ENCODE results near the gene MBD1. TPM values are rescaled to one million over a fixed set of nuclear protein-coding genes. Genes with fewer than 3 reads are reported as not detected.

The MBD1 gene
- total and polyA plus RNA-seq, 7 donors, result 25.9 to 93.6 (median 58.9) TPM

DNA sequence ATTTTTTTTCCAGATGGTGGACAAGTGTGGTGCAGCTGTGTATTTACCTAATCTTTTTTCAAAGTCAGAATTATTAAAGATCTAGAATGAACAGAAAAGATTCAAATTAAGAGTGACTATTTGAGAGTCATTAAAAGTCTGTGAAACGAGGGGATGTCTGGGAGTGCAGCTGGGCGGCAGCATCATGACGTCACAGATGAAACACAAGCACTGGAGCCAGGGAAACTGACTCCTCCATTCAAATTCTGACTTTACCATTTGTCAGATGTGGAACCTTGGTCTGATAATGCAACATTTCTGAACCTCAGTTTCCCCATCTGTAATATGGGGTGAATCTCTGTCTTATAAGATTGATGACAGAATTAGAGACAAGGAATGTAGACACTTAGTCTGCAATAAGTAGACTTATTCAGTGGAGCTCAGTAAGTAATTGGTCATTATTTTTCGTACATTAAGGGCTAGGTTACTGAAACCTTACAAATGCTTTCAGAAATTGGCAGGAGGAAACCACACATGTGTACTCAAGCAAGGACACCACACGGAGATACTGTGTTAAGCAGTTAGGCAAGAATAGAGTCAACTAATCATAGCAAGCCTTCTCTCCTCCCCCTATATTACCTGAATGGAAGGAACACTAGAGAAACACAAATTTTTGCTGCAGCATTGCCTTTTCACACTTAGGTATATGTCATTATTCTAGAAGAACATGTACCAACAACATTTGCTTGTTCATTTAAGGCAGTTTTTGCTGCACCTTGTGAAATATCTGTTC, 34.0 kb upstream of the MBD1 start:
- intact Hi-C loops (cut with DNase I), result no loop called here
- Histone ChIP-seq H3K4me3 (no peak overlapping the region), H3K9me3 (no peaks in the 10 kb centered on the region), H3K27me3 (peaks cover 0 to 4% (median 0%) of the 10 kb centered on the region in 3 donors), H3K4me1 (no peaks in the 10 kb centered on the region), H3K27ac (no peak overlapping the region), H3K36me3 (no peaks in the 10 kb centered on the region)
- TF ChIP-seq, protein P1, sequence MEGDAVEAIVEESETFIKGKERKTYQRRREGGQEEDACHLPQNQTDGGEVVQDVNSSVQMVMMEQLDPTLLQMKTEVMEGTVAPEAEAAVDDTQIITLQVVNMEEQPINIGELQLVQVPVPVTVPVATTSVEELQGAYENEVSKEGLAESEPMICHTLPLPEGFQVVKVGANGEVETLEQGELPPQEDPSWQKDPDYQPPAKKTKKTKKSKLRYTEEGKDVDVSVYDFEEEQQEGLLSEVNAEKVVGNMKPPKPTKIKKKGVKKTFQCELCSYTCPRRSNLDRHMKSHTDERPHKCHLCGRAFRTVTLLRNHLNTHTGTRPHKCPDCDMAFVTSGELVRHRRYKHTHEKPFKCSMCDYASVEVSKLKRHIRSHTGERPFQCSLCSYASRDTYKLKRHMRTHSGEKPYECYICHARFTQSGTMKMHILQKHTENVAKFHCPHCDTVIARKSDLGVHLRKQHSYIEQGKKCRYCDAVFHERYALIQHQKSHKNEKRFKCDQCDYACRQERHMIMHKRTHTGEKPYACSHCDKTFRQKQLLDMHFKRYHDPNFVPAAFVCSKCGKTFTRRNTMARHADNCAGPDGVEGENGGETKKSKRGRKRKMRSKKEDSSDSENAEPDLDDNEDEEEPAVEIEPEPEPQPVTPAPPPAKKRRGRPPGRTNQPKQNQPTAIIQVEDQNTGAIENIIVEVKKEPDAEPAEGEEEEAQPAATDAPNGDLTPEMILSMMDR (IDR thresholded peaks at IDR 0.05), result no peak
- DNase-seq, result no peak
- WGBS, 2 donors, result 57 to 68% methylated on average over 5 of the region's 5 CpGs

- Histone ChIP-seq H3K27ac (no peak overlapping the region), H3K9me3 (no peaks in the 10 kb centered on the region), H3K4me3 (no peak overlapping the region), H3K27me3 (peaks cover 0 to 4% (median 0%) of the 10 kb centered on the region in 3 donors), H3K36me3 (no peaks in the 10 kb centered on the region), H3K4me1 (no peaks in the 10 kb centered on the region)
- WGBS, 2 donors, result 17 to 61% methylated on average over 2 of the region's 2 CpGs
- DNase-seq, result no peak
- intact Hi-C loops (cut with DNase I), result loop anchor here (5.0 kb wide), 1 partner anchor 43 kb away; no protein-coding TSS in a partner anchor
- no peak for TF ChIP-seq POLR2AphosphoS5 (IDR thresholded peaks at IDR 0.05)
- TF ChIP-seq, protein P1 (IDR thresholded peaks at IDR 0.05), result no peak
- TF ChIP-seq POLR2A (IDR thresholded peaks at IDR 0.05), result no peak
- TF ChIP-seq EP300 (IDR thresholded peaks at IDR 0.05), result no peak
These were observed 32.6 kb upstream of the MBD1 start for GRCh38 chr18:50313873-50314460.

DNA sequence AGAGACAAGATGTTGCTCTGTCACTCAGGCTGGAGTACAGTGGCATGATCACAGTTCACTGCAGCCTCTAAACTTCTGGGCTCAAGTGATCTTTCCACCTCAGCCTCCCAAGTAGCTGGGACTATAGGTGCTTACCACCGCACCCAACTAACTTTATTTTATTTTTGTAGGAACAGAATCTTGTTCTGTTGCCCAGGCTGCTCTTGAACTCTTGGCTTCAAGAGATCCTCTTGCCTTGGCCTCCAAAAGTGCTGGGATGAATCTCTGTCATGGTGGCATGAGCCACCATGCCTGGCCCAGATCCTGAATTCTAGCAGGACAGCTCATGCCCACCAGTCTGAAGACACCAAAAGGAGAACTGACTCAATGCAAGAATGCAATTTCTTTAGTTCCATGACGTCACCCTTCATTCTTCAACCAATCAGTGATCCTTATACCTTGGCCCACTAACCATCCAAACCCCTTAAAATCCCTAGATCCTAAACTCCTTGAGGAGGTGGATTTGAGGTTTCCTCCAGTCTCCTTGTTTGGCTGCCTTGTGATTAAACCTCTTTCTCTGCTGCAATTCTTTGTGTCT, 31.8 kb upstream of the MBD1 start:
- H3K36me3 ChIP-seq, result no peaks in the 10 kb centered on the region
- WGBS, 2 donors, result 75 to 88% methylated on average over 2 of the region's 2 CpGs
- TF ChIP-seq EP300 (IDR thresholded peaks at IDR 0.05) (no peak), POLR2A (IDR thresholded peaks at IDR 0.05) (no peak), POLR2AphosphoS5 (IDR thresholded peaks at IDR 0.05) (no peak)
- TF ChIP-seq, protein P1 (IDR thresholded peaks at IDR 0.05), result no peak
- intact Hi-C loops (cut with DNase I), result loop anchor here (5.0 kb wide), 1 partner anchor 44 kb away; no protein-coding TSS in a partner anchor
- peaks cover 0 to 4% (median 0%) of the 10 kb centered on the region in 3 donors for H3K27me3 ChIP-seq
- no peak overlapping the region for H3K27ac ChIP-seq
- no peak overlapping the region for H3K4me3 ChIP-seq
- no peak for DNase-seq
- no peaks in the 10 kb centered on the region for H3K9me3 ChIP-seq
- peaks cover 0 to 4% (median 2%) of the 10 kb centered on the region in 4 donors for H3K4me1 ChIP-seq

DNA sequence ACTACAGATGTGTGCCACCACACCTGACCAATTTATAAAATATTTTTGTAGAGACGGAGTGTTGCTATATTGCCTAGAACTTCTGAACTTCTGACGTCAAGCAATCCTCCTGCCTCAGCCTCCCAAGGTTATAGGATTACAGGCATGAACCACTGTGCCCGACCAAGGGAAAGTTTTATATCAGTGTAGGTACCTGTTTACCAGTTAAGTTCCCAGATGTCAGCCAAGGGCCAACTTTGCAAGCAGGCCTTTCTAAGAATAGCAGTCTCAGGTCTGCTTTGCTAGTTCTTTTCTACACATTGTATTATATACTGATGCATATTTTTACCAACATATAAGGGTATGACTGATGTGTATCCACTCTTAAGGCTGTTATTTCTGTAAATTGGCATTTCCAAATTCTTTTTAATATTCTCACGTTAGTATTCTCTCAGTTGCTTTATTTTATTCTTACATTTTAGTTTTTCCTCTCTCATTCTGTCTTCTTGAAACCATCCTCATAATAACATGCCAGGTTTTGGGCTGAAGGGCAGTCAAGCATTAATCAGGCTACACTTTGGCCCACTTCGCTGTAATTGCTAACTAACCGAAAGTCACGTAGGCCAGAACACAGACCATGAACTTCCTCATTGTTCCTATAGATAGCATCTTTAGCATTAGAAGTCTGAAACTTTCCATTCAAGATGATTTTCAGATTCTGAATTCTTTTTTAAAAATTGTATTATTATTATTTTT, 31.1 kb upstream of the MBD1 start:
- intact Hi-C loops (cut with DNase I), result loop anchor here (5.0 kb wide), 1 partner anchor 45 kb away; no protein-coding TSS in a partner anchor
- H3K9me3 ChIP-seq, result no peaks in the 10 kb centered on the region
- H3K4me1 ChIP-seq, result peaks cover 0 to 6% (median 5%) of the 10 kb centered on the region in 4 donors
- TF ChIP-seq EP300 (IDR thresholded peaks at IDR 0.05), result no peak
- TF ChIP-seq, protein P1 (IDR thresholded peaks at IDR 0.05), result no peak
- no peak for TF ChIP-seq POLR2A (IDR thresholded peaks at IDR 0.05)
- TF ChIP-seq POLR2AphosphoS5 (IDR thresholded peaks at IDR 0.05), result no peak
- H3K27me3 ChIP-seq, result peaks cover 0 to 4% (median 0%) of the 10 kb centered on the region in 3 donors
- no peak overlapping the region for H3K27ac ChIP-seq
- WGBS, 2 donors, result 72 to 88% methylated on average over 7 of the region's 7 CpGs
- no peaks in the 10 kb centered on the region for H3K36me3 ChIP-seq
- H3K4me3 ChIP-seq, result no peak overlapping the region
- DNase-seq, result no peak
